Measurements from ENCODE around the gene CDPF1. TPM values are rescaled to one million over a fixed set of nuclear protein-coding genes. Genes with fewer than 3 reads are reported as not detected.

CDPF1 gene
- total RNA-seq, 3 donors from 2014 or later = 6.6 to 10.4 (median 6.7) TPM

GRCh38 chr22:46295277-46295971 is 45.3 kb upstream of the CDPF1 start:
- Histone ChIP-seq H3K4me1 (ENCODE audit: low read depth) (peaks cover 19% of the 10 kb centered on the region), H3K4me3 (no peak overlapping the region), H3K36me3 (ENCODE audit: low read depth) (peaks cover 9% of the 10 kb centered on the region), H3K9me3 (no peaks in the 10 kb centered on the region)
- ATAC-seq = no peak
- peak in 1 of 3 donors; percentile 41 for DNase-seq
- intact Hi-C loops (cut with DNase I, micrococcal nuclease) = loop anchor here in 1 of 2 donors (10.0 kb wide), 1 partner anchor 301 kb away; no protein-coding TSS in a partner anchor
- no peak for TF ChIP-seq CTCF (IDR thresholded peaks at IDR 0.05)

DNA sequence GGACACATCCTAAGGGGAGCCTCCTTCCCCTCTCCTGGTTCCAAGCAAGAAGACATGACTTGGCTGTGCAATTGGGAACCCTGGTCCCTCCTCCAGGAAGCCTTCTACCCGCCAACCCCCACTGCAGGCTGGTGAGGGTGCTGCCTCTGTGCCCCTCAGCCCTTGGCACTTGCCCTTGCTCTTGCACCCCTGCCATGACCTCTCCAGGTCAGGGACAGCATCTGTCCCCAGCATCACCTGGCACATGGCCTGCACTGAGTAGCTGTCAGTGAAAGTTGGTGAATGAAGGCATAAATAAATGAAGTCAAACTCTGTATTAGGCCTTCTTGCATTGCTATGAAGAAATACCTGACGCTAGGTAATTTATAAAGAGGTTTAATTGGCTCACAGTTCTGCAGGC is 44.7 kb upstream of the CDPF1 start:
- ATAC-seq (no peak), DNase-seq (no peak)
- intact Hi-C loops (cut with DNase I, micrococcal nuclease) = loop anchor here in 1 of 2 donors (10.0 kb wide), 1 partner anchor 300 kb away; no protein-coding TSS in a partner anchor
- Histone ChIP-seq H3K4me3 (no peak overlapping the region), H3K9me3 (no peaks in the 10 kb centered on the region), H3K4me1 (ENCODE audit: low read depth) (peaks cover 19% of the 10 kb centered on the region), H3K36me3 (ENCODE audit: low read depth) (peaks cover 9% of the 10 kb centered on the region)
- no peak for TF ChIP-seq CTCF (IDR thresholded peaks at IDR 0.05)

DNA sequence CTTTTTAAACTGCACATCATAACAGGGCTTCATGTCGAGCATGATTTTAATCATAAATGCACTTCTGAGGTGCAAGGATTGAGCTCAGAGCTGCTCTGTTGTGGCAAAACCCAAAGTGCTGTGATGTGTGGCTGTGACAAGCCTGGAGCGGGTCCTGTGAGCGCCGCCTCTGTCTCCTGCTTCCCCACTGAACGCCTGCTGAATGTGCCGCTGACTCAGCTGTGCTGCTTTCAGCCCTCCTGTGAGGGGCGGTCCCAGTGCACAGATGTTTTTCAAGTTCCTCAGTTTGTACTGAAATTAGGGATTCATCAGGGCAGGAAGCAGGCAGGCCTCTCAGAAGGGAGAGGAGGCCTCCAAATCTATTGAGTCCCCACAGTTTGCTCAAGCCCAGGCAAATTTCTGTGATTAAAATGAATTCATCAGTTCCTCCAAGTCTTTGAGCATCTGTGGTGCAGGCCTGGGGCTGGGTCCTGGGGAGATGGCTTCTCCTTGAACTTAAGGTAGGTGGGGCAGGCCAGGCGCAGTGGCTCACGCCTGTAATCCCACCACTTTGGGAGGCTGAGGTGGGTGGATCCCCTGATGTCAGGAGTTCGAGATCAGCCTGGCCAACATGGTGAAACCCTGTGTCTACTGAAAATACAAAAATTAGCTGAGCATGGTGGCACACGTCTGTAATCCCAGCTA is 43.6 kb upstream of the CDPF1 start:
- H3K4me1 ChIP-seq (ENCODE audit: low read depth) = peaks cover 19% of the 10 kb centered on the region
- H3K36me3 ChIP-seq (ENCODE audit: low read depth) = peaks cover 9% of the 10 kb centered on the region
- no peak for TF ChIP-seq CTCF (IDR thresholded peaks at IDR 0.05)
- peak in 2 of 3 donors; percentile 29 to 50 for DNase-seq
- intact Hi-C loops (cut with DNase I, micrococcal nuclease) = loop anchor here in 1 of 2 donors (10.0 kb wide), 1 partner anchor 299 kb away; no protein-coding TSS in a partner anchor
- no peaks in the 10 kb centered on the region for H3K9me3 ChIP-seq
- ATAC-seq = no peak
- H3K4me3 ChIP-seq = no peak overlapping the region

- intact Hi-C loops (cut with DNase I, micrococcal nuclease) = loop anchor here in 1 of 2 donors (10.0 kb wide), 1 partner anchor 298 kb away; no protein-coding TSS in a partner anchor
- no peak for TF ChIP-seq CTCF (IDR thresholded peaks at IDR 0.05)
- ATAC-seq (no peak), DNase-seq (no peak)
- no peaks in the 10 kb centered on the region for H3K9me3 ChIP-seq
- H3K4me1 ChIP-seq (ENCODE audit: low read depth) = peaks cover 17% of the 10 kb centered on the region
- H3K36me3 ChIP-seq (ENCODE audit: low read depth) = peaks cover 9% of the 10 kb centered on the region
- H3K4me3 ChIP-seq = no peak overlapping the region
These were observed 42.6 kb upstream of the CDPF1 start for GRCh38 chr22:46292732-46293131.

DNA sequence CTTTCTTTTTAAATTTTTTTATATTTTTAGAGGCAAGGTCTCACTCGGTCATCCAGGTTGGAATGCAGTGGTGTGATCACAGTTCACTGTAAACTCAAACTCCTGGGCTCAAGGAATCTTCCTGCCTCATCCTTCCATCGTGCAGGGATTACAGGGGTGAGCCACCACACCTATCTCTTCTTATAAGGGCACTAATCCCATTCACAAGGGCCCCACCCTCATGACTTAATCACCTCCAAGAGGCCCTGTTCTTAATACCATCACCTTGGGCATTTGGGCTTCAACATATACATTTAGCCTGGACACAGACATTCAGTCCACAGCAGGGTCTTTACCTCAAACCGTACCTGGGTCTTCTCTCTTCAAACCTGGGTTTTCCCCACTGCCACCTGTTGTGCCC is 42.1 kb upstream of the CDPF1 start:
- no peaks in the 10 kb centered on the region for H3K9me3 ChIP-seq
- no peak for ATAC-seq
- H3K4me1 ChIP-seq (ENCODE audit: low read depth) = peaks cover 12% of the 10 kb centered on the region
- H3K4me3 ChIP-seq = no peak overlapping the region
- intact Hi-C loops (cut with DNase I, micrococcal nuclease) = loop anchor here in 1 of 2 donors (10.0 kb wide), 1 partner anchor 297 kb away; no protein-coding TSS in a partner anchor
- no peak for TF ChIP-seq CTCF (IDR thresholded peaks at IDR 0.05)
- H3K36me3 ChIP-seq (ENCODE audit: low read depth) = peaks cover 9% of the 10 kb centered on the region
- no peak for DNase-seq

All from mucosa of descending colon (tissue), 3 donors.